Endothelial cell of umbilical vein (primary cell): ENCODE data around the gene FAM149B1. TPM values are rescaled to one million over a fixed set of nuclear protein-coding genes. Genes with fewer than 3 reads are reported as not detected.

ENCODE experiments used
- BruUV-seq: library from RNA; stranded (reverse); fragments of 400-500 nt; replicated peaks from 2 replicates; lab custom pipeline; 2021; lab: Mats Ljungman, UMichigan
- CTCF ChIA-PET: fragments of 300-600, 350-600 bp; sonication (Branson Sonifier 250); formaldehyde crosslinking; loops from one replicate; lab custom pipeline; 2021; ENCODE audit warnings: antibody characterized with exemption, inconsistent platforms; lab: Charles Lee
- POLR2A ChIA-PET: fragments of 300-600, 350-600 bp; sonication (Branson Sonifier 250); formaldehyde crosslinking; loops from one replicate; lab custom pipeline; 2021; ENCODE audit warnings: antibody characterized with exemption, inconsistent platforms; lab: Charles Lee
- DNase-seq: peaks from one replicate; pipeline ENCODE4 v3.0.0-alpha.2; 2011; ENCODE audit warnings: low read depth, low spot score
- FAIRE-seq: peaks from 2 replicates; lab custom pipeline; 2011; peaks lifted over from hg19 to GRCh38; lab: Jason Lieb, UNC
- H2AFZ ChIP-seq: 2 replicates; pipeline ENCODE4 v1.6.0; 2012; ENCODE audit warnings: low read depth, low read length, control low read depth, inconsistent platforms
- H3K27ac ChIP-seq: 2 replicates; pipeline ENCODE4 v1.5.1; 2011; ENCODE audit warnings: low read depth, mild to moderate bottlenecking, control low read depth, low read length, moderate library complexity; ENCODE audit not compliant: insufficient read depth
- H3K27me3 ChIP-seq, 2 experiments: 2 replicates each; pipeline versions ENCODE4 v1.6.0 to v1.6.1; 2011; ENCODE audit warnings: low read length in 2 of 2, mixed read lengths in 1 of 2; ENCODE audit not compliant: control insufficient read depth in 2 of 2, insufficient read depth in 2 of 2
- H3K36me3 ChIP-seq, 2 experiments: 2 replicates in 1 of 2; 3 replicates in 1 of 2; pipeline ENCODE4 v1.5.1; 2011; ENCODE audit warnings: low read length in 2 of 2, mild to moderate bottlenecking in 1 of 2, moderate library complexity in 1 of 2; ENCODE audit not compliant: control insufficient read depth in 2 of 2, insufficient read depth in 2 of 2; ENCODE audit errors: extremely low read depth in 1 of 2
- H3K4me1 ChIP-seq: 3 replicates; pipeline ENCODE4 v1.5.1; 2011; ENCODE audit warnings: mild to moderate bottlenecking, low read length; ENCODE audit not compliant: control insufficient read depth, insufficient read depth; ENCODE audit errors: extremely low read depth
- H3K4me2 ChIP-seq: 2 replicates; pipeline ENCODE4 v1.6.1; 2011; ENCODE audit warnings: low read length, control low read depth, mixed read lengths; ENCODE audit not compliant: insufficient read depth
- H3K4me3 ChIP-seq, 3 experiments: fragments of 200-600 bp in 1 of 3; sonication (generic), shearing (Covaris generic) in 1 of 3; replicated peaks in 1 of 3; 2 replicates each; pipeline ENCODE4 v1.5.1; 2011 to 2016; ENCODE audit warnings: control low read depth in 3 of 3, low read length in 3 of 3, mild to moderate bottlenecking in 2 of 3, inconsistent platforms in 1 of 3, low read depth in 1 of 3, moderate library complexity in 1 of 3; ENCODE audit not compliant: insufficient read depth in 1 of 3
- H3K79me2 ChIP-seq: 2 replicates; pipeline ENCODE4 v1.6.0; 2012; ENCODE audit warnings: low read length, inconsistent platforms; ENCODE audit not compliant: control insufficient read depth, insufficient read depth
- H3K9ac ChIP-seq: replicated peaks from 2 replicates; pipeline ENCODE3; 2011; ENCODE audit warnings: low read length, control low read depth; ENCODE audit not compliant: insufficient read depth; ENCODE audit errors: extremely low read depth
- H3K9me1 ChIP-seq: replicated peaks from 3 replicates; pipeline ENCODE4 v1.6.0; 2011; ENCODE audit warnings: mild to moderate bottlenecking, low read length; ENCODE audit not compliant: control insufficient read depth, insufficient read depth; ENCODE audit errors: extremely low read depth
- H3K9me3 ChIP-seq: replicated peaks from 2 replicates; pipeline ENCODE4 v1.5.1; 2012; ENCODE audit warnings: low read length, inconsistent platforms; ENCODE audit not compliant: control insufficient read depth, insufficient read depth
- H4K20me1 ChIP-seq: replicated peaks from 2 replicates; pipeline ENCODE3; 2011; ENCODE audit warnings: mild to moderate bottlenecking, low read length; ENCODE audit not compliant: control insufficient read depth, insufficient read depth; ENCODE audit errors: extremely low read depth
- CTCF ChIP-seq, 2 donors: IDR thresholded peaks; 1 replicate in 1 of 2; 2 replicates in 1 of 2; pipeline ENCODE4 v1.5.1; 2011; ENCODE audit warnings: low read length in 2 of 2, mild to moderate bottlenecking in 2 of 2, moderate library complexity in 2 of 2, control low read depth in 1 of 2, inconsistent platforms in 1 of 2, low read depth in 1 of 2; ENCODE audit not compliant: insufficient read depth in 1 of 2; ENCODE audit errors: extremely low read depth in 1 of 2
- EZH2 ChIP-seq: IDR thresholded peaks from 2 replicates; pipeline ENCODE4 v1.6.1; 2012; ENCODE audit warnings: borderline replicate concordance, low read depth, mild to moderate bottlenecking, moderate library complexity, low read length, inconsistent platforms; ENCODE audit not compliant: severe bottlenecking
- FOS ChIP-seq: IDR thresholded peaks from 2 replicates; pipeline ENCODE4 v1.6.1; 2011; ENCODE audit warnings: mild to moderate bottlenecking, low read length, moderate library complexity, borderline replicate concordance; ENCODE audit not compliant: insufficient read depth
- GATA2 ChIP-seq: IDR thresholded peaks from 2 replicates; pipeline ENCODE4 v1.7.0; 2011; ENCODE audit warnings: low read depth, mild to moderate bottlenecking, moderate library complexity, mixed read lengths, low read length; ENCODE audit not compliant: insufficient read length, insufficient read depth
- JUN ChIP-seq: IDR thresholded peaks from 2 replicates; pipeline ENCODE4 v1.6.1; 2011; ENCODE audit warnings: borderline replicate concordance, low read depth; ENCODE audit not compliant: insufficient read length, insufficient read depth
- MAX ChIP-seq: IDR thresholded peaks from 2 replicates; pipeline ENCODE4 v1.6.1; 2011; ENCODE audit not compliant: insufficient read depth, insufficient read length
- MYC ChIP-seq: IDR thresholded peaks from one replicate; pipeline ENCODE4 v1.6.1; 2011; ENCODE audit warnings: mild to moderate bottlenecking, low read depth, low read length
- POLR2A ChIP-seq: IDR thresholded peaks from 2 replicates; pipeline ENCODE4 v1.6.1; 2012; ENCODE audit warnings: low read depth, mild to moderate bottlenecking, control low read depth, low read length
- POLR2AphosphoS5 ChIP-seq: IDR thresholded peaks from 2 replicates; pipeline ENCODE4 v1.6.1; 2012; ENCODE audit warnings: low read depth, mild to moderate bottlenecking, control low read depth, low read length, moderate library complexity; ENCODE audit not compliant: insufficient read depth
- dilution Hi-C: fragments of 300-500 bp; cut with MboI; formaldehyde crosslinking; loops from one replicate; pipeline ENCODE4 v1.15.0; 2019; ENCODE audit warnings: low sequenced_read_pairs; ENCODE audit not compliant: extremely low pct_ligation_motif_present
- intact Hi-C: fragments of 100-400 bp; cut with micrococcal nuclease; formaldehyde crosslinking; loops from one replicate; pipeline ENCODE4 v1.10.0; 2022
- polyA plus RNA-seq, 4 experiments: library from polyadenylated mRNA; depleted of rRNA in 3 of 4; stranded (reverse) in 3 of 4; unstranded in 1 of 4; fragments of >200 nt; gene quantifications; 2 replicates each; pipeline versions ENCODE4 v1.2.1 to v1.2.3, GENCODE V29; 2011 to 2012; ENCODE audit warnings: missing spikeins in 1 of 4
- total RNA-seq: library from RNA; stranded (reverse); gene quantifications from 2 replicates; pipeline ENCODE4 v1.2.3, GENCODE V29; 2021

Gene FAM149B1
- total and polyA plus RNA-seq, 2 donors (not counting 3 experiments of a cell fraction or from before 2014, with no cell fraction given), result 19.5 to 26.7 TPM

GRCh38 chr10:73262105-73262730 lies 94.3 kb downstream of the FAM149B1 start:
- no peaks in the 10 kb centered on the region for H4K20me1 ChIP-seq
- intact Hi-C loops (no loop called here), dilution Hi-C loops (no loop called here)
- peak overlapping the region; percentile 24 for H3K4me2 ChIP-seq
- no peak overlapping the region for H2AFZ ChIP-seq
- H3K4me3 ChIP-seq, result no peak overlapping the region
- H3K27me3 ChIP-seq, result peaks cover 2 to 6% of the 10 kb centered on the region in 2 experiments
- TF ChIP-seq CTCF (IDR thresholded peaks at IDR 0.05; ENCODE audit: extremely low read depth in 1 of 2, insufficient read depth in 1 of 2, low read depth in 1 of 2, low read length in 2 of 2) (no peak), JUN (peak; percentile 46), POLR2A (no peak), MYC (no peak), EZH2 (no peak), FOS (peak; percentile 13), GATA2 (peak; percentile 66), MAX (no peak), POLR2AphosphoS5 (no peak)
- BruUV-seq, result no TSS peak
- no peaks in the 10 kb centered on the region for H3K79me2 ChIP-seq
- peaks cover 7% of the 10 kb centered on the region for H3K4me1 ChIP-seq
- no peak overlapping the region for H3K27ac ChIP-seq
- no peaks in the 10 kb centered on the region for H3K9me3 ChIP-seq
- no peak overlapping the region for H3K9ac ChIP-seq
- DNase-seq (peak; percentile 26), FAIRE-seq (peak; percentile 21)
- H3K36me3 ChIP-seq, result no peaks in the 10 kb centered on the region
- H3K9me1 ChIP-seq, result no peaks in the 10 kb centered on the region
- ChIA-PET CTCF (no interaction called here), POLR2A (no interaction called here)
